OCI-LY3 (cell line): ENCODE measurements around the gene ASCL5.

ENCODE experiments used
- H2AFZ ChIP-seq: fragments of 200-600, 300-600 bp; shearing (Covaris generic); 2 replicates; pipeline ENCODE4 v1.6.0; 2014; ENCODE audit warnings: antibody characterized with exemption, low read depth, low read length
- H3K27ac ChIP-seq: fragments of 200-600, 300-600 bp; sonication (generic); 2 replicates; pipeline ENCODE4 v1.5.1; 2014; ENCODE audit warnings: mild to moderate bottlenecking, low read length, moderate library complexity, mixed read lengths
- H3K27me3 ChIP-seq: fragments of 200-600, 300-600 bp; sonication (generic); 2 replicates; pipeline ENCODE4 v1.6.1; 2014; ENCODE audit warnings: low read depth, low read length, mixed read lengths
- H3K36me3 ChIP-seq: fragments of 200-600, 300-600 bp; sonication (generic); replicated peaks from 2 replicates; pipeline ENCODE3; 2014; ENCODE audit warnings: low read depth, low read length, mixed read lengths
- H3K4me1 ChIP-seq: fragments of 300-600, 200-600 bp; sonication (generic); 2 replicates; pipeline ENCODE4 v1.6.1; 2014; ENCODE audit warnings: low read length, mixed read lengths
- H3K4me2 ChIP-seq: fragments of 200-600, 300-600 bp; sonication (generic); 2 replicates; pipeline ENCODE4 v1.6.1; 2014; ENCODE audit warnings: low read length, mixed read lengths
- H3K4me3 ChIP-seq: fragments of 300-600, 200-600 bp; sonication (generic); 2 replicates; pipeline ENCODE4 v1.5.1; 2014; ENCODE audit warnings: antibody characterized with exemption, mild to moderate bottlenecking, low read length, moderate library complexity
- H3K79me2 ChIP-seq: fragments of 300-600, 200-600 bp; shearing (Covaris generic); 2 replicates; pipeline ENCODE4 v1.6.1; 2014; ENCODE audit warnings: mild to moderate bottlenecking, low read length, mixed read lengths
- H3K9ac ChIP-seq: fragments of 300-600, 200-600 bp; shearing (Covaris generic); 2 replicates; pipeline ENCODE4 v1.6.0; 2014; ENCODE audit warnings: mild to moderate bottlenecking, low read length, moderate library complexity
- H3K9me3 ChIP-seq: fragments of 200-600, 300-600 bp; shearing (Covaris generic); 2 replicates; pipeline ENCODE4 v1.6.1; 2014; ENCODE audit warnings: low read length, mixed read lengths; ENCODE audit not compliant: insufficient read depth
- H4K20me1 ChIP-seq: fragments of 200-600, 300-600 bp; sonication (generic); 2 replicates; pipeline ENCODE4 v1.6.1; 2016; ENCODE audit warnings: low read length, mixed read lengths; ENCODE audit not compliant: insufficient read depth
- CTCF ChIP-seq: fragments of 200-600, 300-600 bp; sonication (generic); IDR thresholded peaks from 2 replicates; pipeline ENCODE4 v1.5.1; 2014; ENCODE audit warnings: antibody characterized with exemption, low read length, low read depth
- EZH2phosphoT487 ChIP-seq: fragments of 200-600 bp; shearing (Covaris generic); IDR thresholded peaks from 2 replicates; pipeline ENCODE4 v1.6.1; 2018; ENCODE audit warnings: antibody characterized with exemption, mixed run types, low read depth

ASCL5 gene

GRCh38 chr1:201172999-201173610 is 46.1 kb upstream of the ASCL5 start:
- no peaks in the 10 kb centered on the region for H3K36me3 ChIP-seq
- H3K9me3 ChIP-seq: no peaks in the 10 kb centered on the region
- no peak overlapping the region for H3K9ac ChIP-seq
- H2AFZ ChIP-seq: no peak overlapping the region
- H4K20me1 ChIP-seq: no peaks in the 10 kb centered on the region
- H3K4me1 ChIP-seq: peaks cover 20% of the 10 kb centered on the region
- peaks cover 6% of the 10 kb centered on the region; the same call in 1 of the 2 replicates for H3K27me3 ChIP-seq
- H3K4me3 ChIP-seq: no peak overlapping the region
- TF ChIP-seq EZH2phosphoT487 (no peak), CTCF (no peak)
- H3K4me2 ChIP-seq: no peak overlapping the region
- no peaks in the 10 kb centered on the region for H3K79me2 ChIP-seq
- H3K27ac ChIP-seq: no peak overlapping the region

GRCh38 chr1:201172326-201172725 is 45.3 kb upstream of the ASCL5 start:
- no peaks in the 10 kb centered on the region for H3K79me2 ChIP-seq
- peaks cover 20% of the 10 kb centered on the region for H3K4me1 ChIP-seq
- no peak overlapping the region for H2AFZ ChIP-seq
- TF ChIP-seq EZH2phosphoT487 (no peak), CTCF (no peak)
- H3K9me3 ChIP-seq: no peaks in the 10 kb centered on the region
- no peaks in the 10 kb centered on the region for H3K36me3 ChIP-seq
- 0 out of 2 replicates have a peak overlapping the region, but pooled peaks have one; percentile 87 for H3K4me3 ChIP-seq
- no peaks in the 10 kb centered on the region for H4K20me1 ChIP-seq
- no peak overlapping the region for H3K27ac ChIP-seq
- peaks cover 6% of the 10 kb centered on the region; the same call in 1 of the 2 replicates for H3K27me3 ChIP-seq
- H3K4me2 ChIP-seq: peak overlapping the region; percentile 93; the same call in 1 of the 2 replicates
- no peak overlapping the region; the same call in 1 of the 2 replicates for H3K9ac ChIP-seq

DNA sequence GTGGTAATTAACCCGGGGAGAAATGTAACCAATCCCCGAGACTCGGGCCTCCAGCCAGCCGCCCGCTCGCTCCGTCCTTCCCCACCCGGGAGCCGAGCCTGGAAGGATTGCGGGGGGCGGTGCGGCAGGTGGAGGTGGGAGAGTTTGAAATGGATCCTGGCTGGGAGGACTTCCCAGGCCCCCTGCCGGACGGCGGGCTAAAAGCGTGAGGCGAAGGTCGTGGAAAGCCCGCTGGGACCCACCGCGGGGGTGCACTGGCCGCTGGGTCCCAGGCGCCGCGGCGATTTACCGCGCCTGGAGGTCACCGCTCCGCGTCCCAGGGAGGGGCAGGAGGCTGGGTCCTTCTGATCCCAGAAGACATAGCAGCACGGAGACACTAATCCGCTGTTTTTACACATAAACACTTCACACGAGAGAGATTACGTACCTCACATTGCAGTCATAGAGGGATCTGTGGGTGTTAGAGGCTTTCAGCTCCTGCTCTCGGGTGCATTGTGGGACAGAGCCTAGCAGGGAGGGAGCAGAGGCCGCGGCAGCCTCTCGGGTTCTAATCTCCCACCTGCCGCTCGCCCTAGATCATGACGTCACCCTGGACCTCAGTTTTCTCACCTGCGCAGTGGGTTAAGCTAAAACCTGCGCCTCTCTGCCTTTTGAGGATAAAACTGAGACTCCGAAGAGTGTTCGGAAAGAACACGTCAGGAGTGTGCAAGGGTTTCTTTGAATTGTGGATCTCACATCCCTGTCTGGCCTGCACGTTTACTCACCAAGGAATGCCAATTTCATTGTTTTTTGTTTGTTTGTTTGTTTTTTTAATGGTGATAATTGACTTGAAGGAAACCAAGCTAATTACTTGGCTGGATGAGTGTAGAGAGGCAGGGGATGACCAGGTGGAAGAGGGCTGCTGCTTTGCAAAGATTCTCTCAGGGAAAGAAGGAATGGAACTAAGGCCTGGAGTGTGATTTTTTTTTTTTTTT is 44.4 kb upstream of the ASCL5 start:
- no peak for TF ChIP-seq EZH2phosphoT487
- TF ChIP-seq CTCF: peak; percentile 53
- H3K9me3 ChIP-seq: no peaks in the 10 kb centered on the region
- H3K4me1 ChIP-seq: peaks cover 20% of the 10 kb centered on the region
- peak overlapping the region; percentile 87 for H3K4me3 ChIP-seq
- H3K4me2 ChIP-seq: peak overlapping the region; percentile 93
- peaks cover 6% of the 10 kb centered on the region; the same call in 1 of the 2 replicates for H3K27me3 ChIP-seq
- peak overlapping the region; percentile 79 for H3K27ac ChIP-seq
- H3K36me3 ChIP-seq: no peaks in the 10 kb centered on the region
- H3K79me2 ChIP-seq: no peaks in the 10 kb centered on the region
- H3K9ac ChIP-seq: peak overlapping the region; percentile 83
- H4K20me1 ChIP-seq: no peaks in the 10 kb centered on the region
- H2AFZ ChIP-seq: peak overlapping the region; percentile 86

DNA sequence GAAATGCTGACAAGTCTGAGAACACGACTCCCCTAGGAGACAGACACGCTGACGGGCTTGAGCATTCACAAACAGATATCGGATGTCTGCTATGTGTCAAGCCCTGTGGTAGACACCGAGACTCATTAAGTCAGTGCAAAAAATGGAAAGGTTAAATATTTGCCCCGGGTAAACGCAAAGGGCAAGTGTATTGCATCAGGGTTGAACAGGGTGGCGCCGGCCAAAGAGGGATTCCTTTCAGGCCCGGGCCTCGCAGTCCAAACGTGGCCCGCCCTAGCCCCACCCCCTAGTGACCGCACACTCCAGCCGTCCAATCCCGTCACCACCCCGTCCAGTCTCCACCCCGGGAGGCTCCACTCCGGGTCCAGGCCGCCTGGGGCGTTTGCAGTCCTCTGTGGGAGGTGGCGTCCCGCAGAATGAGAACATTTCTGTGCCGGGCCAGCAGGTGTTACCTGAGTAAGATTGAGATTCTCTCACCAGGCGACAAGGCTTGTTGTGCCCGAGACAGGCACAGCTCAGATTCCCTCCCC is 43.6 kb upstream of the ASCL5 start:
- no peak for TF ChIP-seq CTCF
- no peak for TF ChIP-seq EZH2phosphoT487
- H3K36me3 ChIP-seq: no peaks in the 10 kb centered on the region
- peak overlapping the region; percentile 93 for H3K4me2 ChIP-seq
- H3K79me2 ChIP-seq: no peaks in the 10 kb centered on the region
- no peaks in the 10 kb centered on the region for H4K20me1 ChIP-seq
- peak overlapping the region; percentile 86 for H2AFZ ChIP-seq
- peak overlapping the region; percentile 83 for H3K9ac ChIP-seq
- H3K27me3 ChIP-seq: peaks cover 6% of the 10 kb centered on the region; the same call in 1 of the 2 replicates
- H3K4me3 ChIP-seq: peak overlapping the region; percentile 87
- H3K27ac ChIP-seq: peak overlapping the region; percentile 79
- no peaks in the 10 kb centered on the region for H3K9me3 ChIP-seq
- H3K4me1 ChIP-seq: peaks cover 20% of the 10 kb centered on the region
